ENCODE results near the gene BABAM1.
"Not testable (repeated sequence)": the region's sequence is repeated elsewhere in the genome, so short reads cannot be mapped to it uniquely, and the experiment has no call there.

The BABAM1 gene

GRCh38 chr19:17275441-17276175 is 8.4 kb downstream of the BABAM1 start:
- DNase-seq, result no peak

GRCh38 chr19:17279436-17279835 is 12.2 kb downstream of the BABAM1 start:
- no peak for DNase-seq

- DNase-seq, result peak; percentile 65
Measured at GRCh38 chr19:17281391-17282304, 14.4 kb downstream of the BABAM1 start, which contains the start of gene ANKLE1. TSS of gene ANKLE1 (plus strand) at chr19:17281901. CDS start at chr19:17281921, 20 bp downstream.

- DNase-seq, result peak; percentile 88
Measured at GRCh38 chr19:17282488-17283125, 15.4 kb downstream of the BABAM1 start.

GRCh38 chr19:17283504-17283996 is 16.3 kb downstream of the BABAM1 start:
- no peak for DNase-seq

GRCh38 chr19:17285415-17286135 is 18.3 kb downstream of the BABAM1 start:
- no peak for DNase-seq

GRCh38 chr19:17286263-17286662 is 19.0 kb downstream of the BABAM1 start:
- DNase-seq, result no peak

- no peak for DNase-seq
Measured at GRCh38 chr19:17286752-17287151, 19.5 kb downstream of the BABAM1 start.

- peak; percentile 83 for DNase-seq
Measured at GRCh38 chr19:17289489-17289888, 22.2 kb downstream of the BABAM1 start.

GRCh38 chr19:17292301-17293074 is 25.2 kb downstream of the BABAM1 start:
- DNase-seq, result peak; percentile 86

GRCh38 chr19:17293605-17294004 is 26.4 kb downstream of the BABAM1 start:
- DNase-seq, result no peak

- peak; percentile 71 for DNase-seq
Measured at GRCh38 chr19:17294051-17294891, 27.0 kb downstream of the BABAM1 start.

- DNase-seq, result not testable (repeated sequence)
Measured at GRCh38 chr19:17295551-17295950, 28.3 kb downstream of the BABAM1 start.

GRCh38 chr19:17296273-17296672 is 29.0 kb downstream of the BABAM1 start:
- DNase-seq, result no peak

GRCh38 chr19:17296976-17297375 is 29.7 kb downstream of the BABAM1 start:
- no peak for DNase-seq

- DNase-seq, result no peak
Measured at GRCh38 chr19:17300992-17301619, 33.9 kb downstream of the BABAM1 start.

GRCh38 chr19:17302391-17303166 is 35.3 kb downstream of the BABAM1 start:
- DNase-seq, result no peak

GRCh38 chr19:17303167-17303939 is 36.1 kb downstream of the BABAM1 start, which contains the start of gene ABHD8:
TSS of gene ABHD8 (minus strand) at chr19:17303425. CDS start at chr19:17301616, 1,809 bp downstream.
- DNase-seq, result peak; percentile 96

GRCh38 chr19:17303940-17304267 is 36.7 kb downstream of the BABAM1 start:
- DNase-seq, result no peak

Measured in stimulated activated CD4-positive, alpha-beta T cell treated with anti-CD3 and anti-CD28 coated beads, Interleukin-15, amount 100 ng/mL, for 24 hours (primary cell).